Testis (tissue), 3 donors: ENCODE results near the gene HP1BP3. TPM values are rescaled to one million over a fixed set of nuclear protein-coding genes. Genes with fewer than 3 reads are reported as not detected.

Experiments
- DNase-seq: peaks from one replicate; pipeline ENCODE4 v3.0.0-alpha.2; 2019
- H3K27ac ChIP-seq, 2 donors: fragments of 200-600 bp; sonication (generic); one replicate each; pipeline ENCODE4 v1.5.1; 2019
- H3K27me3 ChIP-seq: fragments of 200-600 bp; sonication (generic); one replicate; pipeline ENCODE4 v1.5.1; 2019
- H3K36me3 ChIP-seq: fragments of 200-600 bp; sonication (generic); one replicate; pipeline ENCODE4 v1.5.1; 2017; ENCODE audit warnings: low read depth; ENCODE audit errors: missing control alignments
- H3K4me1 ChIP-seq: fragments of 200-600 bp; sonication (generic); one replicate; pipeline ENCODE4 v1.5.1; 2019
- H3K4me3 ChIP-seq, 2 donors: fragments of 200-600 bp; sonication (generic); one replicate each; pipeline ENCODE4 v1.5.1; 2017 to 2019
- H3K9me3 ChIP-seq: fragments of 200-600 bp; sonication (generic); one replicate; pipeline ENCODE4 v1.5.1; 2017
- CTCF ChIP-seq, 3 experiments: fragments of 450-650 bp in 2 of 3; fragments of 200-600 bp in 1 of 3; sonication (generic) in 1 of 3; IDR thresholded peaks; one replicate each; pipeline ENCODE4 v1.5.1; 2016 to 2019; ENCODE audit warnings: antibody characterized with exemption in 3 of 3, mild to moderate bottlenecking in 2 of 3, moderate library complexity in 1 of 3
- POLR2A ChIP-seq: fragments of 450-650 bp; IDR thresholded peaks from one replicate; pipeline ENCODE4 v1.6.1; 2017; ENCODE audit warnings: antibody characterized with exemption, mild to moderate bottlenecking, moderate library complexity
- WGBS, 2 donors: methylation state at CpG; one replicate each; pipeline ENCODE4 v1.1.5; 2018; 5-methylcytosine and 5-hydroxymethylcytosine counted together
- intact Hi-C: fragments of 100-400 bp; cut with DNase I; formaldehyde crosslinking; loops from one replicate; pipeline ENCODE4 v1.15.1; 2023; ENCODE audit warnings: low total_unique reads
- polyA plus RNA-seq: library from polyadenylated mRNA; stranded (reverse); fragments of 350-450 nt; fragmentation: Illumina TruSeq; extraction: RNeasy Lipid Tissue Mini Kit (QIAGEN cat#74804); gene quantifications from one replicate; pipeline ENCODE4 v1.2.3, GENCODE V29; 2014; ENCODE audit warnings: low read depth, low replicate concordance; ENCODE audit not compliant: insufficient read depth
- total RNA-seq, 2 donors: library from RNA; depleted of rRNA; stranded (reverse); fragments of >200 nt; gene quantifications; one replicate each; pipeline ENCODE4 v1.2.3, GENCODE V29; 2016

HP1BP3 gene
- total and polyA plus RNA-seq, 3 donors from 2014 or later, result 165 to 401 (median 347) TPM

GRCh38 chr1:20763417-20763816, 23.7 kb downstream of the HP1BP3 start:
- Histone ChIP-seq H3K27ac (no peak overlapping the region), H3K36me3 (peaks cover 5% of the 10 kb centered on the region), H3K4me3 (no peak overlapping the region), H3K9me3 (no peaks in the 10 kb centered on the region), H3K4me1 (no peaks in the 10 kb centered on the region), H3K27me3 (no peaks in the 10 kb centered on the region)
- no peak for TF ChIP-seq POLR2A
- WGBS, 2 donors, result 94% methylated on average over 3 of the region's 3 CpGs
- intact Hi-C loops, result no loop called here
- DNase-seq, result no peak

- no peak for DNase-seq
- WGBS, 2 donors, result 95 to 96% methylated on average over 6 of the region's 6 CpGs
- H3K27ac ChIP-seq, result no peak overlapping the region
- TF ChIP-seq POLR2A (no peak), CTCF (IDR thresholded peaks at IDR 0.05) (no peak)
- H3K4me3 ChIP-seq, result no peak overlapping the region
- intact Hi-C loops, result no loop called here
- H3K4me1 ChIP-seq, result no peaks in the 10 kb centered on the region
- H3K9me3 ChIP-seq, result no peaks in the 10 kb centered on the region
- H3K27me3 ChIP-seq, result no peaks in the 10 kb centered on the region
- H3K36me3 ChIP-seq, result peaks cover 5% of the 10 kb centered on the region
Observed at GRCh38 chr1:20760322-20760721, 26.8 kb downstream of the HP1BP3 start.

GRCh38 chr1:20753589-20753988, 33.5 kb downstream of the HP1BP3 start:
- H3K27ac ChIP-seq, result no peak overlapping the region
- H3K4me1 ChIP-seq, result no peaks in the 10 kb centered on the region
- no peak overlapping the region for H3K4me3 ChIP-seq
- 92 to 93% methylated on average over 3 of the region's 3 CpGs for WGBS, 2 donors
- peaks cover under 1% of the 10 kb centered on the region for H3K36me3 ChIP-seq
- H3K9me3 ChIP-seq, result no peaks in the 10 kb centered on the region
- no peaks in the 10 kb centered on the region for H3K27me3 ChIP-seq
- no peak for DNase-seq
- TF ChIP-seq CTCF (IDR thresholded peaks at IDR 0.05), result no peak
- no peak for TF ChIP-seq POLR2A
- intact Hi-C loops, result no loop called here

GRCh38 chr1:20751462-20751990, 35.6 kb downstream of the HP1BP3 start:
- Histone ChIP-seq H3K4me1 (no peaks in the 10 kb centered on the region), H3K4me3 (no peak overlapping the region), H3K27ac (no peak overlapping the region), H3K27me3 (no peaks in the 10 kb centered on the region), H3K36me3 (no peaks in the 10 kb centered on the region), H3K9me3 (no peaks in the 10 kb centered on the region)
- intact Hi-C loops, result no loop called here
- WGBS, 2 donors, result 78 to 79% methylated on average over 3 of the region's 3 CpGs
- TF ChIP-seq CTCF (IDR thresholded peaks at IDR 0.05) (no peak), POLR2A (no peak)
- no peak for DNase-seq

GRCh38 chr1:20742671-20743070, 44.4 kb downstream of the HP1BP3 start:
- intact Hi-C loops, result no loop called here
- no peak for TF ChIP-seq CTCF (IDR thresholded peaks at IDR 0.05)
- no peak for TF ChIP-seq POLR2A
- H3K27me3 ChIP-seq, result no peaks in the 10 kb centered on the region
- no peak overlapping the region for H3K27ac ChIP-seq
- H3K4me1 ChIP-seq, result no peaks in the 10 kb centered on the region
- H3K4me3 ChIP-seq, result no peak overlapping the region
- H3K9me3 ChIP-seq, result no peaks in the 10 kb centered on the region
- no peaks in the 10 kb centered on the region for H3K36me3 ChIP-seq
- no peak for DNase-seq
